ENCODE measurements around the gene PFAS. TPM values are rescaled to one million over a fixed set of nuclear protein-coding genes. Genes with fewer than 3 reads are reported as not detected.
A peak's percentile ranks its signal among the peaks of the same experiment; 100 is the strongest.

The PFAS gene
- total RNA-seq, 1 donor from 2014 or later: 208 TPM

GRCh38 chr17:8288336-8289102 lies 39.4 kb downstream of the PFAS start, which contains the start of gene RANGRF:
RANGRF (plus strand) TSS chr17:8288670; CDS start chr17:8288789, 119 bp downstream.
- no peaks in the 10 kb centered on the region for H3K9me3 Mint-ChIP-seq
- H3K27me3 Mint-ChIP-seq: no peaks in the 10 kb centered on the region
- H3K27ac Mint-ChIP-seq: peak within 1 kb of the TSS; percentile 96
- intact Hi-C loops (cut with micrococcal nuclease): loop anchor here (1.0 to 10.0 kb wide), 4 partner anchors 39 to 354 kb away; partner anchors contain the start of genes CNTROB, PFAS, RPL26 and TRAPPC1
- peaks cover 37% of the 10 kb centered on the region for H3K4me1 Mint-ChIP-seq
- H3K4me3 Mint-ChIP-seq: peak within 1 kb of the TSS; percentile 99
- peaks cover 6% of the 10 kb centered on the region for H3K36me3 Mint-ChIP-seq (ENCODE audit: low read depth)
- DNase-seq: peak; percentile 97

GRCh38 chr17:8289103-8289397 lies 40.0 kb downstream of the PFAS start:
- DNase-seq: peak; percentile 94
- Mint-ChIP-seq H3K27ac (peak overlapping the region; percentile 96), H3K27me3 (no peaks in the 10 kb centered on the region)

GRCh38 chr17:8290043-8290442 lies 41.0 kb downstream of the PFAS start:
- Mint-ChIP-seq H3K4me1 (peaks cover 42% of the 10 kb centered on the region), H3K27me3 (no peaks in the 10 kb centered on the region), H3K36me3 (ENCODE audit: low read depth) (peaks cover 6% of the 10 kb centered on the region), H3K4me3 (peak overlapping the region; percentile 99), H3K27ac (peak overlapping the region; percentile 81), H3K9me3 (no peaks in the 10 kb centered on the region)
- intact Hi-C loops (cut with micrococcal nuclease): no loop called here
- DNase-seq: no peak

More at GRCh38 chr17:8289103-8289397, 40.0 kb downstream of the PFAS start:
- intact Hi-C loops (cut with micrococcal nuclease): loop anchor here (1.0 to 10.0 kb wide), 3 partner anchors 66 to 354 kb away; partner anchors contain the start of genes CNTROB, RPL26 and TRAPPC1
- H3K4me1 Mint-ChIP-seq: peaks cover 36% of the 10 kb centered on the region
- H3K4me3 Mint-ChIP-seq: peak overlapping the region; percentile 99
- H3K36me3 Mint-ChIP-seq (ENCODE audit: low read depth): peaks cover 6% of the 10 kb centered on the region
- H3K9me3 Mint-ChIP-seq: no peaks in the 10 kb centered on the region

- intact Hi-C loops (cut with micrococcal nuclease): no loop called here
- DNase-seq: no peak
- no peak overlapping the region for H3K27ac Mint-ChIP-seq
- no peaks in the 10 kb centered on the region for H3K27me3 Mint-ChIP-seq
- peaks cover 44% of the 10 kb centered on the region for H3K4me1 Mint-ChIP-seq
- H3K36me3 Mint-ChIP-seq (ENCODE audit: low read depth): peaks cover 6% of the 10 kb centered on the region
- H3K4me3 Mint-ChIP-seq: no peak overlapping the region
- no peaks in the 10 kb centered on the region for H3K9me3 Mint-ChIP-seq
Observed at GRCh38 chr17:8292639-8293395, 43.7 kb downstream of the PFAS start.

GRCh38 chr17:8294361-8294760 lies 45.3 kb downstream of the PFAS start:
- H3K9me3 Mint-ChIP-seq: no peaks in the 10 kb centered on the region
- intact Hi-C loops (cut with micrococcal nuclease): loop anchor here (2.0 kb wide), 2 partner anchors 74 to 176 kb away; partner anchors contain the start of gene ALOXE3
- no peaks in the 10 kb centered on the region for H3K27me3 Mint-ChIP-seq
- H3K4me1 Mint-ChIP-seq: peaks cover 39% of the 10 kb centered on the region
- peaks cover 6% of the 10 kb centered on the region for H3K36me3 Mint-ChIP-seq (ENCODE audit: low read depth)
- no peak for DNase-seq
- peak overlapping the region; percentile 83 for H3K4me3 Mint-ChIP-seq
- H3K27ac Mint-ChIP-seq: peak overlapping the region; percentile 90

GRCh38 chr17:8294814-8295316 lies 45.8 kb downstream of the PFAS start:
- intact Hi-C loops (cut with micrococcal nuclease): loop anchor here (2.0 kb wide), 2 partner anchors 74 to 176 kb away; partner anchors contain the start of gene ALOXE3
- Mint-ChIP-seq H3K4me3 (peak overlapping the region; percentile 83), H3K9me3 (no peaks in the 10 kb centered on the region), H3K27ac (peak overlapping the region; percentile 90), H3K36me3 (ENCODE audit: low read depth) (peaks cover 6% of the 10 kb centered on the region), H3K4me1 (peaks cover 34% of the 10 kb centered on the region), H3K27me3 (no peaks in the 10 kb centered on the region)
- no peak for DNase-seq

GRCh38 chr17:8300226-8300625 lies 51.1 kb downstream of the PFAS start:
- Mint-ChIP-seq H3K9me3 (no peaks in the 10 kb centered on the region), H3K4me1 (peaks cover 8% of the 10 kb centered on the region), H3K27me3 (no peaks in the 10 kb centered on the region), H3K27ac (no peak overlapping the region), H3K36me3 (ENCODE audit: low read depth) (no peaks in the 10 kb centered on the region), H3K4me3 (no peak overlapping the region)
- intact Hi-C loops (cut with micrococcal nuclease): loop anchor here (2.0 to 5.0 kb wide), 3 partner anchors 53 to 163 kb away; partner anchors contain the start of genes CTC1 and PFAS
- DNase-seq: no peak

GRCh38 chr17:8300627-8301242 lies 51.6 kb downstream of the PFAS start:
- no peak overlapping the region for H3K27ac Mint-ChIP-seq
- intact Hi-C loops (cut with micrococcal nuclease): loop anchor here (2.0 to 5.0 kb wide), 3 partner anchors 53 to 163 kb away; partner anchors contain the start of genes CTC1 and PFAS
- H3K9me3 Mint-ChIP-seq: no peaks in the 10 kb centered on the region
- no peaks in the 10 kb centered on the region for H3K36me3 Mint-ChIP-seq (ENCODE audit: low read depth)
- H3K27me3 Mint-ChIP-seq: no peaks in the 10 kb centered on the region
- peak; percentile 87 for DNase-seq
- H3K4me3 Mint-ChIP-seq: no peak overlapping the region
- peaks cover 8% of the 10 kb centered on the region for H3K4me1 Mint-ChIP-seq

- intact Hi-C loops (cut with micrococcal nuclease): no loop called here
- H3K36me3 Mint-ChIP-seq (ENCODE audit: low read depth): no peaks in the 10 kb centered on the region
- H3K27ac Mint-ChIP-seq: no peak overlapping the region
- peaks cover 8% of the 10 kb centered on the region for H3K27me3 Mint-ChIP-seq
- no peak for DNase-seq
- H3K9me3 Mint-ChIP-seq: no peaks in the 10 kb centered on the region
- no peak overlapping the region for H3K4me3 Mint-ChIP-seq
- H3K4me1 Mint-ChIP-seq: no peaks in the 10 kb centered on the region
Observed at GRCh38 chr17:8310601-8311123, 61.6 kb downstream of the PFAS start.

GRCh38 chr17:8311131-8311790 lies 62.2 kb downstream of the PFAS start:
- intact Hi-C loops (cut with micrococcal nuclease): no loop called here
- Mint-ChIP-seq H3K4me3 (no peak overlapping the region), H3K27me3 (peaks cover 11% of the 10 kb centered on the region), H3K36me3 (ENCODE audit: low read depth) (no peaks in the 10 kb centered on the region), H3K9me3 (no peaks in the 10 kb centered on the region), H3K27ac (no peak overlapping the region), H3K4me1 (no peaks in the 10 kb centered on the region)
- no peak for DNase-seq

- intact Hi-C loops (cut with micrococcal nuclease): no loop called here
- Mint-ChIP-seq H3K4me1 (no peaks in the 10 kb centered on the region), H3K36me3 (ENCODE audit: low read depth) (no peaks in the 10 kb centered on the region), H3K4me3 (no peak overlapping the region), H3K27ac (no peak overlapping the region), H3K27me3 (peaks cover 11% of the 10 kb centered on the region), H3K9me3 (no peaks in the 10 kb centered on the region)
- DNase-seq: no peak
Observed at GRCh38 chr17:8312251-8312650, 63.2 kb downstream of the PFAS start.

- H3K4me3 Mint-ChIP-seq: no peak overlapping the region
- no peak overlapping the region for H3K27ac Mint-ChIP-seq
- no peaks in the 10 kb centered on the region for H3K4me1 Mint-ChIP-seq
- no peaks in the 10 kb centered on the region for H3K36me3 Mint-ChIP-seq (ENCODE audit: low read depth)
- no peak for DNase-seq
- H3K9me3 Mint-ChIP-seq: no peaks in the 10 kb centered on the region
- peaks cover 11% of the 10 kb centered on the region for H3K27me3 Mint-ChIP-seq
- intact Hi-C loops (cut with micrococcal nuclease): no loop called here
Observed at GRCh38 chr17:8312726-8313600, 63.9 kb downstream of the PFAS start.
